K562 (cell line): ENCODE data around the gene STAB1. TPM values are rescaled to one million over a fixed set of nuclear protein-coding genes. Genes with fewer than 3 reads are reported as not detected.

ENCODE experiments used
- ATAC-seq: fragments of 200-7000 bp; cut with Tn5 transposase; 3 replicates; pipeline ENCODE4 v1.9.1; 2020; ENCODE audit warnings: moderate library complexity
- BruUV-seq: library from RNA; stranded (reverse); fragments of 400-500 nt; replicated peaks from 2 replicates; lab custom pipeline; 2021; lab: Mats Ljungman, UMichigan
- CTCF ChIA-PET: fragments of 300-600 bp; formaldehyde crosslinking; extraction: SDS; loops from one replicate; lab custom pipeline; 2021; ENCODE audit warnings: low intra/inter-chr PET ratio; lab: Yijun Ruan, JAX
- POLR2A ChIA-PET: fragments of 300-600, 350-650 bp; sonication (Branson Sonifier 250); formaldehyde crosslinking; extraction: SDS; loops from one replicate; lab custom pipeline; 2021; ENCODE audit warnings: antibody characterized with exemption, inconsistent platforms; lab: Yijun Ruan, JAX
- DNase-seq, 4 experiments: peaks; one replicate each; pipeline versions ENCODE4 v3.0.0 to v3.0.0-alpha.2; 2011 to 2018; ENCODE audit warnings: low spot score in 3 of 4, mixed read lengths in 3 of 4; ENCODE audit errors: extremely low read depth in 1 of 4
- FAIRE-seq: peaks from 2 replicates; lab custom pipeline; 2011; peaks lifted over from hg19 to GRCh38; lab: Jason Lieb, UNC
- H2AFZ ChIP-seq: 2 replicates; pipeline ENCODE4 v1.6.0; 2011; ENCODE audit warnings: low read depth, low read length, control low read depth, inconsistent platforms
- H3K27ac ChIP-seq: fragments of 200-600 bp; 3 replicates; pipeline ENCODE4 v1.8.0; 2011; ENCODE audit warnings: low read depth, mild to moderate bottlenecking, control low read depth, inconsistent platforms, low read length, moderate library complexity, mixed read lengths; ENCODE audit errors: extremely low read depth
- H3K27me3 ChIP-seq, 2 experiments: fragments of 300-600 bp in 1 of 2; 2 replicates in 1 of 2; 3 replicates in 1 of 2; pipeline versions ENCODE4 v1.6.0 to v1.8.0; 2011; ENCODE audit warnings: inconsistent platforms in 2 of 2, low read length in 2 of 2, mild to moderate bottlenecking in 1 of 2, mixed read lengths in 1 of 2, moderate library complexity in 1 of 2; ENCODE audit not compliant: control insufficient read depth in 2 of 2, insufficient read depth in 2 of 2
- H3K36me3 ChIP-seq: fragments of 300-600 bp; 3 replicates; pipeline ENCODE4 v1.8.0; 2011; ENCODE audit warnings: mild to moderate bottlenecking, low read length, inconsistent platforms; ENCODE audit not compliant: control insufficient read depth, insufficient read depth
- H3K4me1 ChIP-seq, 2 experiments: fragments of 200-600 bp in 1 of 2; replicated peaks in 1 of 2; 2 replicates in 1 of 2; 3 replicates in 1 of 2; pipeline versions ENCODE4 v1.5.1 to v1.8.0; 2011; ENCODE audit warnings: inconsistent platforms in 2 of 2, low read length in 2 of 2, mild to moderate bottlenecking in 1 of 2, mixed read lengths in 1 of 2, moderate library complexity in 1 of 2; ENCODE audit not compliant: control insufficient read depth in 2 of 2, insufficient read depth in 2 of 2
- H3K4me2 ChIP-seq: 2 replicates; pipeline ENCODE4 v1.6.1; 2011; ENCODE audit warnings: low read length, control low read depth, inconsistent platforms, mixed read lengths; ENCODE audit not compliant: insufficient read depth
- H3K4me3 ChIP-seq: fragments of 200-600 bp; sonication (generic), shearing (Covaris generic); 2 replicates; pipeline ENCODE4 v1.5.1; 2016; ENCODE audit warnings: control low read depth, inconsistent platforms
- H3K79me2 ChIP-seq: fragments of 200-600 bp; 3 replicates; pipeline ENCODE4 v1.8.0; 2011; ENCODE audit warnings: low read length, inconsistent platforms; ENCODE audit not compliant: control insufficient read depth, insufficient read depth
- H3K9ac ChIP-seq, 2 experiments: 2 replicates each; pipeline versions ENCODE4 v1.6.0 to v1.6.1; 2011; ENCODE audit warnings: low read depth in 2 of 2, low read length in 2 of 2, control low read depth in 1 of 2, inconsistent platforms in 1 of 2, mild to moderate bottlenecking in 1 of 2, mixed read lengths in 1 of 2; ENCODE audit not compliant: insufficient read depth in 1 of 2
- H3K9me1 ChIP-seq: one replicate; pipeline ENCODE4 v1.6.0; 2011; ENCODE audit warnings: inconsistent platforms, mild to moderate bottlenecking, low read length, moderate library complexity; ENCODE audit not compliant: control insufficient read depth, insufficient read depth
- H3K9me3 ChIP-seq: replicated peaks from 2 replicates; pipeline ENCODE4 v1.5.1; 2011; ENCODE audit warnings: low read depth, low read length, inconsistent platforms; ENCODE audit not compliant: control insufficient read depth, insufficient read depth
- H4K20me1 ChIP-seq: replicated peaks from 2 replicates; pipeline ENCODE4 v1.6.1; 2011; ENCODE audit warnings: low read length, inconsistent platforms, mixed read lengths; ENCODE audit not compliant: control insufficient read depth, insufficient read depth
- BHLHE40 ChIP-seq: IDR thresholded peaks from 2 replicates; pipeline ENCODE4 v1.6.1; 2011; ENCODE audit warnings: low read length, improper control_type of control experiment
- BRCA1 ChIP-seq, 2 experiments: fragments of 450-650 bp in 1 of 2; sonication (generic) in 1 of 2; formaldehyde crosslinking in 1 of 2; IDR thresholded peaks; 2 replicates each; pipeline versions ENCODE4 v1.5.0 to v1.6.1; 2017 to 2020; ENCODE audit warnings: mild to moderate bottlenecking in 1 of 2, missing genetic modification reagents in 1 of 2
- CBX5 ChIP-seq: IDR thresholded peaks from 2 replicates; pipeline ENCODE4 v1.6.1; 2014; ENCODE audit warnings: low read depth, borderline replicate concordance
- MAFF ChIP-seq: IDR thresholded peaks from 2 replicates; pipeline ENCODE4 v1.6.1; 2012; ENCODE audit warnings: low read length, improper control_type of control experiment
- MXI1 ChIP-seq: IDR thresholded peaks from 2 replicates; pipeline ENCODE4 v1.6.1; 2011; ENCODE audit warnings: low read depth, mild to moderate bottlenecking, improper control_type of control experiment, low read length
- NFYB ChIP-seq: IDR thresholded peaks from 2 replicates; pipeline ENCODE4 v1.6.1; 2011; ENCODE audit warnings: mild to moderate bottlenecking, moderate library complexity; ENCODE audit not compliant: insufficient read length; ENCODE audit errors: extremely low read depth
- RBM14 ChIP-seq: fragments of 200-400 bp; formaldehyde crosslinking; IDR thresholded peaks from 2 replicates; pipeline ENCODE4 v1.6.1; 2018; ENCODE audit warnings: low read depth, mild to moderate bottlenecking, low read length, moderate library complexity, borderline replicate concordance; ENCODE audit not compliant: insufficient read depth
- SRSF7 ChIP-seq: fragments of 200-400 bp; formaldehyde crosslinking; optimal IDR thresholded peaks from 2 replicates; pipeline ENCODE3; 2017; ENCODE audit warnings: mild to moderate bottlenecking, low read depth, low read length
- ZNF12 ChIP-seq: sonication (generic); formaldehyde crosslinking; IDR thresholded peaks from 2 replicates; pipeline ENCODE4 v1.4.0; 2020; ENCODE audit warnings: mild to moderate bottlenecking, missing genetic modification reagents
- ZNF133 ChIP-seq: fragments of 250-450 bp; sonication (Bioruptor Pico); IDR thresholded peaks from 2 replicates; pipeline ENCODE4 v1.4.0; 2020; ENCODE audit warnings: mild to moderate bottlenecking
- ZNF696 ChIP-seq: fragments of 250-450 bp; sonication (Bioruptor Pico); conservative IDR thresholded peaks from 2 replicates; pipeline ENCODE4 v1.4.0; 2020; ENCODE audit warnings: mild to moderate bottlenecking, moderate library complexity
- WGBS: fragments of 100-300 bp; shearing (Covaris generic); methylation state at CpG from one replicate; pipeline ENCODE4 v1.1.6; 2016; ENCODE audit warnings: low coverage, mixed read lengths; ENCODE audit not compliant: insufficient coverage; ENCODE audit errors: missing lambda C conversion rate; 5-methylcytosine and 5-hydroxymethylcytosine counted together
- in situ Hi-C: fragments of 300-500 bp; cut with MboI; formaldehyde crosslinking; loops from 4 replicates; pipeline ENCODE4 v1.15.0; 2018; ENCODE audit warnings: inconsistent platforms, mixed read lengths
- intact Hi-C: fragments of 100-400 bp; cut with micrococcal nuclease; formaldehyde crosslinking; loops from 2 replicates; pipeline ENCODE4 v1.14.2; 2022
- polyA plus RNA-seq, 8 experiments: library from polyadenylated mRNA; depleted of rRNA in 4 of 8; stranded (reverse) in 5 of 8; unstranded in 3 of 8; fragments of >200 nt; fragmentation: Nextera tagmentation in 2 of 8; fragmentation: Illumina TruSeq in 1 of 8; extraction: Ambion mirVana in 2 of 8; extraction: Trizol in 1 of 8; gene quantifications; 2 replicates each; pipeline versions ENCODE4 v1.2.1 to v1.2.3, GENCODE V29; 2011 to 2014; ENCODE audit warnings: inconsistent platforms in 1 of 8, missing spikeins in 1 of 8
- total RNA-seq, 7 experiments: library from RNA; depleted of rRNA in 6 of 7; stranded (reverse); fragments of >200 nt in 6 of 7; fragmentation: Illumina TruSeq in 2 of 7; extraction: Trizol in 2 of 7; gene quantifications; 2 replicates each; pipeline versions ENCODE4 v1.2.1 to v1.2.3, GENCODE V29; 2011 to 2021; ENCODE audit warnings: low replicate concordance in 1 of 7
- TF ChIP-seq, protein P1 (sequence below): sonication (generic); formaldehyde crosslinking; IDR thresholded peaks from 2 replicates; pipeline ENCODE4 v1.8.0; 2022; ENCODE audit warnings: missing genetic modification reagents, mild to moderate bottlenecking, borderline replicate concordance
- TF ChIP-seq, protein P2 (sequence below): fragments of 450-650 bp; formaldehyde crosslinking; IDR thresholded peaks from 2 replicates; pipeline ENCODE4 v1.4.0; 2022; ENCODE audit warnings: missing genetic modification characterization

Gene STAB1
- total and polyA plus RNA-seq, 9 of the 15 experiments (the other 6 are each of a cell fraction or from before 2014, with no cell fraction given) = 0.20 to 3.9 (median 1.2) TPM

DNA sequence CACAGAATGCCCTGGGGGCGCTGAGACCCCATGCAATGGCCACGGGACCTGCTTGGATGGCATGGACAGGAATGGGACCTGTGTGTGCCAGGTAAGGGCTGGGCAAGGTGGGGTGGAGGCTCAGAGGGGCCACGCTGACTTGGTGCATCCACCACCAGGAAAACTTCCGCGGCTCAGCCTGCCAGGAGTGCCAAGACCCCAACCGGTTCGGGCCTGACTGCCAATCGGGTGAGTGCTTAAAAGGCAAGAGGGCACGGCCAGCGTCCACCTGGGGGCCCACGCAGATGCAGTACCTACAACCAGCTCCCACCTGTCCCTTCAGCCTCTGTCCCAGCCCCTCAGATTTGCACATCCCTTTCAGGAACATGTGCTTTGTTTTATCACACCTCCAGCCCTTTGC lies 6.9 kb downstream of the STAB1 start:
- TF ChIP-seq, protein P1, sequence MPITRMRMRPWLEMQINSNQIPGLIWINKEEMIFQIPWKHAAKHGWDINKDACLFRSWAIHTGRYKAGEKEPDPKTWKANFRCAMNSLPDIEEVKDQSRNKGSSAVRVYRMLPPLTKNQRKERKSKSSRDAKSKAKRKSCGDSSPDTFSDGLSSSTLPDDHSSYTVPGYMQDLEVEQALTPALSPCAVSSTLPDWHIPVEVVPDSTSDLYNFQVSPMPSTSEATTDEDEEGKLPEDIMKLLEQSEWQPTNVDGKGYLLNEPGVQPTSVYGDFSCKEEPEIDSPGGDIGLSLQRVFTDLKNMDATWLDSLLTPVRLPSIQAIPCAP (CRISPR knock-in tag) = no peak
- TF ChIP-seq ZNF696 = no peak
- TF ChIP-seq, all 486 proteins: peak for 0
- no peaks in the 10 kb centered on the region for H3K79me2 ChIP-seq
- 21% methylated on average over 9 of the region's 11 CpGs for WGBS
- no TSS peak for BruUV-seq
- ChIA-PET POLR2A (interaction anchor here (0.8 kb wide), 2 partner anchors 13 to 30 kb away, joined by 3 read pairs; no protein-coding TSS in a partner anchor), CTCF (no interaction called here)
- no peak overlapping the region for H2AFZ ChIP-seq
- H3K4me3 ChIP-seq = no peak overlapping the region
- DNase-seq (no peak), FAIRE-seq (no peak), ATAC-seq (no peak)
- no peaks in the 10 kb centered on the region for H3K9me1 ChIP-seq
- no peak overlapping the region for H3K27ac ChIP-seq
- intact Hi-C loops (no loop called here), in situ Hi-C loops (no loop called here)
- no peaks in the 10 kb centered on the region for H3K9me3 ChIP-seq
- H4K20me1 ChIP-seq = no peaks in the 10 kb centered on the region
- H3K4me2 ChIP-seq = no peak overlapping the region
- peaks cover 5 to 54% of the 10 kb centered on the region in 2 experiments; a peak in 3 of 5 replicates for H3K4me1 ChIP-seq
- no peaks in the 10 kb centered on the region for H3K27me3 ChIP-seq
- H3K36me3 ChIP-seq = no peaks in the 10 kb centered on the region
- H3K9ac ChIP-seq = no peak overlapping the region

DNA sequence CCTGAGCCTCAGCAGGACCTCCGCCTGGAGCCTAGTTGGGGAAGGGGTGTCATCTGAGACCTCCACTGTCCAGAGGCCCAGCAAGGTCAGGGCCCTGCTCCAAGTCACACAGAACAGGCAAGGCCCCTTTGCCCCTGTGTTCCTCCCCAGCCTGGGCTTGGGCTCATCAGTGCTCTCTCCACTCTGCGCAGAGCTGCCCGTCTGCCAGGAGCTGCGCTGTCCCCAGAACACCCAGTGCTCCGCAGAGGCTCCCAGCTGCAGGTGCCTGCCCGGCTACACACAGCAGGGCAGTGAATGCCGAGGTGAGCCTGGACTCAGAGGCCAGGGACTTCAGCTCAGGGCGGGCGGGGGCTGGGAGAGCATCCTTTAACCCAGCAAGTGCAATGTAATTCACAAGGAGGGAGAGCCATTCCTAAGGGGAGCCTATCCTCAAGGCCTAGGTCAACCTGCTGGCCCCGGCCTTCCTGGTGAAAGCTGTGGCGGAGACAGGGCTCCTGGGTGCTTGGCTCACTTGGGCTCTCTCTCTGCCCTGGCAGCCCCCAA lies 7.7 kb downstream of the STAB1 start:
- no peak overlapping the region for H3K4me3 ChIP-seq
- CTCF ChIA-PET = no interaction called here
- FAIRE-seq = no peak
- no peak; the same call in 2 of the 3 replicates for ATAC-seq
- DNase-seq = no peak
- no peaks in the 10 kb centered on the region for H3K36me3 ChIP-seq
- peaks cover 5 to 52% of the 10 kb centered on the region in 2 experiments; a peak in 3 of 5 replicates for H3K4me1 ChIP-seq
- no peaks in the 10 kb centered on the region for H3K9me3 ChIP-seq
- no peak overlapping the region for H2AFZ ChIP-seq
- H3K9ac ChIP-seq = no peak overlapping the region
- POLR2A ChIA-PET = no interaction called here
- 60% methylated on average over 5 of the region's 11 CpGs for WGBS
- H3K79me2 ChIP-seq = no peaks in the 10 kb centered on the region
- BruUV-seq = no TSS peak
- no peaks in the 10 kb centered on the region for H3K9me1 ChIP-seq
- intact Hi-C loops = no loop called here
- H3K27ac ChIP-seq = no peak overlapping the region
- H3K27me3 ChIP-seq = no peaks in the 10 kb centered on the region
- H4K20me1 ChIP-seq = no peaks in the 10 kb centered on the region
- no peak overlapping the region for H3K4me2 ChIP-seq
- in situ Hi-C loops = no loop called here
- no peak for TF ChIP-seq BRCA1 (IDR thresholded peaks at IDR 0.05)
- TF ChIP-seq BRCA1 (CRISPR knock-in tag; IDR thresholded peaks at IDR 0.05) = no peak
- TF ChIP-seq, protein P2, sequence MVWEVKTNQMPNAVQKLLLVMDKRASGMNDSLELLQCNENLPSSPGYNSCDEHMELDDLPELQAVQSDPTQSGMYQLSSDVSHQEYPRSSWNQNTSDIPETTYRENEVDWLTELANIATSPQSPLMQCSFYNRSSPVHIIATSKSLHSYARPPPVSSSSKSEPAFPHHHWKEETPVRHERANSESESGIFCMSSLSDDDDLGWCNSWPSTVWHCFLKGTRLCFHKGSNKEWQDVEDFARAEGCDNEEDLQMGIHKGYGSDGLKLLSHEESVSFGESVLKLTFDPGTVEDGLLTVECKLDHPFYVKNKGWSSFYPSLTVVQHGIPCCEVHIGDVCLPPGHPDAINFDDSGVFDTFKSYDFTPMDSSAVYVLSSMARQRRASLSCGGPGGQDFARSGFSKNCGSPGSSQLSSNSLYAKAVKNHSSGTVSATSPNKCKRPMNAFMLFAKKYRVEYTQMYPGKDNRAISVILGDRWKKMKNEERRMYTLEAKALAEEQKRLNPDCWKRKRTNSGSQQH (CRISPR knock-in tag) = no peak
- TF ChIP-seq RBM14 = no peak
- no peak for TF ChIP-seq ZNF133 (CRISPR knock-in tag)
- TF ChIP-seq MXI1 = no peak
- TF ChIP-seq CBX5 = no peak
- TF ChIP-seq BHLHE40 = no peak
- TF ChIP-seq SRSF7 = no peak
- TF ChIP-seq NFYB = no peak
- TF ChIP-seq ZNF12 (CRISPR knock-in tag) = no peak
- TF ChIP-seq MAFF = no peak
